H1 (cell line): ENCODE data around the gene USP20. TPM values are rescaled to one million over a fixed set of nuclear protein-coding genes. Genes with fewer than 3 reads are reported as not detected.

Experiments used
- ATF3 ChIP-seq: IDR thresholded peaks from 2 replicates; pipeline ENCODE4 v1.6.1; 2011; ENCODE audit warnings: low read depth, mild to moderate bottlenecking, low read length; ENCODE audit not compliant: insufficient read depth
- EP300 ChIP-seq, 2 experiments: IDR thresholded peaks; 1 replicate in 1 of 2; 2 replicates in 1 of 2; pipeline ENCODE4 v1.6.1; 2011 to 2012; ENCODE audit warnings: low read depth in 2 of 2, low read length in 2 of 2, mild to moderate bottlenecking in 2 of 2, borderline replicate concordance in 1 of 2, inconsistent platforms in 1 of 2, moderate library complexity in 1 of 2
- FOSL1 ChIP-seq: IDR thresholded peaks from 2 replicates; pipeline ENCODE4 v1.6.1; 2011; ENCODE audit warnings: mild to moderate bottlenecking, low read depth, low read length, moderate library complexity; ENCODE audit not compliant: insufficient read depth
- JUN ChIP-seq: IDR thresholded peaks from 2 replicates; pipeline ENCODE4 v1.6.1; 2011; ENCODE audit warnings: low read depth, mild to moderate bottlenecking, improper control_type of control experiment, low read length
- KDM5A ChIP-seq: fragments of 200-600 bp; IDR thresholded peaks from 2 replicates; pipeline ENCODE4 v1.7.1; 2012; ENCODE audit warnings: mild to moderate bottlenecking, low read length, inconsistent platforms, mixed read lengths
- PHF8 ChIP-seq: fragments of 200-600 bp; sonication (generic); conservative IDR thresholded peaks from 2 replicates; pipeline ENCODE4 v1.7.1; 2012; ENCODE audit warnings: low read depth, mild to moderate bottlenecking, inconsistent platforms, low read length, moderate library complexity
- SP1 ChIP-seq: IDR thresholded peaks from 2 replicates; pipeline ENCODE4 v1.6.1; 2011; ENCODE audit warnings: low read depth, low read length
- SP4 ChIP-seq: IDR thresholded peaks from 2 replicates; pipeline ENCODE4 v1.6.1; 2012; ENCODE audit warnings: low read length, inconsistent platforms
- polyA plus RNA-seq, 7 experiments: library from polyadenylated mRNA; depleted of rRNA in 3 of 7; stranded (reverse) in 5 of 7; unstranded in 2 of 7; fragments of >200 nt in 5 of 7; fragments of 200-250 nt in 2 of 7; gene quantifications; 1 replicate in 5 of 7; 2 replicates in 1 of 7; 4 replicates in 1 of 7; pipeline versions ENCODE4 v1.2.1 to v1.2.3, GENCODE V29; 2011 to 2013; ENCODE audit warnings: missing spikeins in 2 of 7, mixed read lengths in 2 of 7
- total RNA-seq: library from RNA; stranded (reverse); fragmentation: NEBNext Ultra II Directional; extraction: Animal tissue kit (Norgen Biotek cat#: 25700); gene quantifications from 2 replicates; pipeline ENCODE4 v1.2.1, GENCODE V29; 2021
- TF ChIP-seq, protein P1 (sequence below): fragments of 300-600 bp; sonication (generic); IDR thresholded peaks from 2 replicates; pipeline ENCODE4 v1.7.1; 2012; ENCODE audit warnings: low read length, moderate library complexity, mild to moderate bottlenecking, inconsistent platforms; ENCODE audit not compliant: insufficient replicate concordance

USP20 gene
- total and polyA plus RNA-seq, 2 of the 8 experiments (the other 6 are each of a cell fraction or from before 2014, with no cell fraction given) = 13.4 to 23.0 TPM

DNA sequence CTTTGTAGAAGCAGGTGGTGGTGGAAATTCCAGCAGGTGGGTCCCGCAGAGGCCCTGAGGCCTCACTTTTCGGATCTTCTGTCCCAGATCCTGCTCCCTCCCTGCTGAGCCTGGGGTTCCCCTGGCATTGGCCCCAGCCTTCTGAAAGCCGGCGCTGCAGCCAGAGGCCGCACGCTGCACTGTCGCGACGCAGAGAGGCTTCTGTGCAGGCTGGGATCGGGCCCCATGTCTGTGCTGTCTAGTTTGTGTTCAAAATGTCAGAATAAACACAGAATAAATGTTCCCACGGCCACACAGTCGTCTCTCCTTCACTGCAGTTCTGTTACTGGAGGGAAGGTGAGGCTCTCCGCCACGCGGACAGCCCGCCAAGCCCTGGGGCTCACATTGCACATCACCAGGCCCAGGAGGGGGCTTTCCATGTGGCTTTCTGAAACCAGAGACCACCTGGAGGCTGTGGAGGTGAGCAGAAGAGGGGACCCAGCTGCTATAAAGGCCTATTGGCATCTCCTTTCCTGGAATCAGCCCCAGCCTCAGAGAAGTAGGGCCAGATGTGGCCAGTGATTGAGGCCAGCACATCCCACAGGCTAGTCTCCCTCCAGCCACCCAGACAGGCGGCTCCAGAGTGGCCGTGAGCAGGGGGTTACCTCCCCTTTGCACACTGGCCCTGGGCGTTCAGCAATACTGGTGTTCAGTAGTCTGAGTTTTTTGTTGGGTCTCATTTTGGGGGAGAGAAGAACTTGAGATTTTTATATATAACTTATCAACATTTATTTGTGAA, 46.5 kb downstream of the USP20 start (continued):
- TF ChIP-seq, protein P1, sequence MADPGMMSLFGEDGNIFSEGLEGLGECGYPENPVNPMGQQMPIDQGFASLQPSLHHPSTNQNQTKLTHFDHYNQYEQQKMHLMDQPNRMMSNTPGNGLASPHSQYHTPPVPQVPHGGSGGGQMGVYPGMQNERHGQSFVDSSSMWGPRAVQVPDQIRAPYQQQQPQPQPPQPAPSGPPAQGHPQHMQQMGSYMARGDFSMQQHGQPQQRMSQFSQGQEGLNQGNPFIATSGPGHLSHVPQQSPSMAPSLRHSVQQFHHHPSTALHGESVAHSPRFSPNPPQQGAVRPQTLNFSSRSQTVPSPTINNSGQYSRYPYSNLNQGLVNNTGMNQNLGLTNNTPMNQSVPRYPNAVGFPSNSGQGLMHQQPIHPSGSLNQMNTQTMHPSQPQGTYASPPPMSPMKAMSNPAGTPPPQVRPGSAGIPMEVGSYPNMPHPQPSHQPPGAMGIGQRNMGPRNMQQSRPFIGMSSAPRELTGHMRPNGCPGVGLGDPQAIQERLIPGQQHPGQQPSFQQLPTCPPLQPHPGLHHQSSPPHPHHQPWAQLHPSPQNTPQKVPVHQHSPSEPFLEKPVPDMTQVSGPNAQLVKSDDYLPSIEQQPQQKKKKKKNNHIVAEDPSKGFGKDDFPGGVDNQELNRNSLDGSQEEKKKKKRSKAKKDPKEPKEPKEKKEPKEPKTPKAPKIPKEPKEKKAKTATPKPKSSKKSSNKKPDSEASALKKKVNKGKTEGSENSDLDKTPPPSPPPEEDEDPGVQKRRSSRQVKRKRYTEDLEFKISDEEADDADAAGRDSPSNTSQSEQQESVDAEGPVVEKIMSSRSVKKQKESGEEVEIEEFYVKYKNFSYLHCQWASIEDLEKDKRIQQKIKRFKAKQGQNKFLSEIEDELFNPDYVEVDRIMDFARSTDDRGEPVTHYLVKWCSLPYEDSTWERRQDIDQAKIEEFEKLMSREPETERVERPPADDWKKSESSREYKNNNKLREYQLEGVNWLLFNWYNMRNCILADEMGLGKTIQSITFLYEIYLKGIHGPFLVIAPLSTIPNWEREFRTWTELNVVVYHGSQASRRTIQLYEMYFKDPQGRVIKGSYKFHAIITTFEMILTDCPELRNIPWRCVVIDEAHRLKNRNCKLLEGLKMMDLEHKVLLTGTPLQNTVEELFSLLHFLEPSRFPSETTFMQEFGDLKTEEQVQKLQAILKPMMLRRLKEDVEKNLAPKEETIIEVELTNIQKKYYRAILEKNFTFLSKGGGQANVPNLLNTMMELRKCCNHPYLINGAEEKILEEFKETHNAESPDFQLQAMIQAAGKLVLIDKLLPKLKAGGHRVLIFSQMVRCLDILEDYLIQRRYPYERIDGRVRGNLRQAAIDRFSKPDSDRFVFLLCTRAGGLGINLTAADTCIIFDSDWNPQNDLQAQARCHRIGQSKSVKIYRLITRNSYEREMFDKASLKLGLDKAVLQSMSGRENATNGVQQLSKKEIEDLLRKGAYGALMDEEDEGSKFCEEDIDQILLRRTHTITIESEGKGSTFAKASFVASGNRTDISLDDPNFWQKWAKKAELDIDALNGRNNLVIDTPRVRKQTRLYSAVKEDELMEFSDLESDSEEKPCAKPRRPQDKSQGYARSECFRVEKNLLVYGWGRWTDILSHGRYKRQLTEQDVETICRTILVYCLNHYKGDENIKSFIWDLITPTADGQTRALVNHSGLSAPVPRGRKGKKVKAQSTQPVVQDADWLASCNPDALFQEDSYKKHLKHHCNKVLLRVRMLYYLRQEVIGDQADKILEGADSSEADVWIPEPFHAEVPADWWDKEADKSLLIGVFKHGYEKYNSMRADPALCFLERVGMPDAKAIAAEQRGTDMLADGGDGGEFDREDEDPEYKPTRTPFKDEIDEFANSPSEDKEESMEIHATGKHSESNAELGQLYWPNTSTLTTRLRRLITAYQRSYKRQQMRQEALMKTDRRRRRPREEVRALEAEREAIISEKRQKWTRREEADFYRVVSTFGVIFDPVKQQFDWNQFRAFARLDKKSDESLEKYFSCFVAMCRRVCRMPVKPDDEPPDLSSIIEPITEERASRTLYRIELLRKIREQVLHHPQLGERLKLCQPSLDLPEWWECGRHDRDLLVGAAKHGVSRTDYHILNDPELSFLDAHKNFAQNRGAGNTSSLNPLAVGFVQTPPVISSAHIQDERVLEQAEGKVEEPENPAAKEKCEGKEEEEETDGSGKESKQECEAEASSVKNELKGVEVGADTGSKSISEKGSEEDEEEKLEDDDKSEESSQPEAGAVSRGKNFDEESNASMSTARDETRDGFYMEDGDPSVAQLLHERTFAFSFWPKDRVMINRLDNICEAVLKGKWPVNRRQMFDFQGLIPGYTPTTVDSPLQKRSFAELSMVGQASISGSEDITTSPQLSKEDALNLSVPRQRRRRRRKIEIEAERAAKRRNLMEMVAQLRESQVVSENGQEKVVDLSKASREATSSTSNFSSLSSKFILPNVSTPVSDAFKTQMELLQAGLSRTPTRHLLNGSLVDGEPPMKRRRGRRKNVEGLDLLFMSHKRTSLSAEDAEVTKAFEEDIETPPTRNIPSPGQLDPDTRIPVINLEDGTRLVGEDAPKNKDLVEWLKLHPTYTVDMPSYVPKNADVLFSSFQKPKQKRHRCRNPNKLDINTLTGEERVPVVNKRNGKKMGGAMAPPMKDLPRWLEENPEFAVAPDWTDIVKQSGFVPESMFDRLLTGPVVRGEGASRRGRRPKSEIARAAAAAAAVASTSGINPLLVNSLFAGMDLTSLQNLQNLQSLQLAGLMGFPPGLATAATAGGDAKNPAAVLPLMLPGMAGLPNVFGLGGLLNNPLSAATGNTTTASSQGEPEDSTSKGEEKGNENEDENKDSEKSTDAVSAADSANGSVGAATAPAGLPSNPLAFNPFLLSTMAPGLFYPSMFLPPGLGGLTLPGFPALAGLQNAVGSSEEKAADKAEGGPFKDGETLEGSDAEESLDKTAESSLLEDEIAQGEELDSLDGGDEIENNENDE = no peak
- TF ChIP-seq KDM5A = no peak
- TF ChIP-seq SP4 = no peak
- no peak for TF ChIP-seq ATF3
- no peak for TF ChIP-seq FOSL1
- TF ChIP-seq EP300 (IDR thresholded peaks at IDR 0.05; ENCODE audit: borderline replicate concordance in 1 of 2, low read depth in 2 of 2, low read length in 2 of 2) = no peak
- no peak for TF ChIP-seq PHF8
- no peak for TF ChIP-seq JUN
- TF ChIP-seq SP1 = no peak
